Endothelial cell of umbilical vein (primary cell): Measurements from ENCODE around the gene EMP2. TPM values are rescaled to one million over a fixed set of nuclear protein-coding genes. Genes with fewer than 3 reads are reported as not detected.

ENCODE experiments used
- BruUV-seq: library from RNA; stranded (reverse); fragments of 400-500 nt; replicated peaks from 2 replicates; lab custom pipeline; 2021; lab: Mats Ljungman, UMichigan
- CTCF ChIA-PET: fragments of 300-600, 350-600 bp; sonication (Branson Sonifier 250); formaldehyde crosslinking; loops from one replicate; lab custom pipeline; 2021; ENCODE audit warnings: antibody characterized with exemption, inconsistent platforms; lab: Charles Lee
- POLR2A ChIA-PET: fragments of 300-600, 350-600 bp; sonication (Branson Sonifier 250); formaldehyde crosslinking; loops from one replicate; lab custom pipeline; 2021; ENCODE audit warnings: antibody characterized with exemption, inconsistent platforms; lab: Charles Lee
- DNase-seq: peaks from one replicate; pipeline ENCODE4 v3.0.0-alpha.2; 2011; ENCODE audit warnings: low read depth, low spot score
- FAIRE-seq: peaks from 2 replicates; lab custom pipeline; 2011; peaks lifted over from hg19 to GRCh38; lab: Jason Lieb, UNC
- H2AFZ ChIP-seq: 2 replicates; pipeline ENCODE4 v1.6.0; 2012; ENCODE audit warnings: low read depth, low read length, control low read depth, inconsistent platforms
- H3K27ac ChIP-seq: 2 replicates; pipeline ENCODE4 v1.5.1; 2011; ENCODE audit warnings: low read depth, mild to moderate bottlenecking, control low read depth, low read length, moderate library complexity; ENCODE audit not compliant: insufficient read depth
- H3K27me3 ChIP-seq, 2 experiments: 2 replicates each; pipeline versions ENCODE4 v1.6.0 to v1.6.1; 2011; ENCODE audit warnings: low read length in 2 of 2, mixed read lengths in 1 of 2; ENCODE audit not compliant: control insufficient read depth in 2 of 2, insufficient read depth in 2 of 2
- H3K36me3 ChIP-seq, 2 experiments: 2 replicates in 1 of 2; 3 replicates in 1 of 2; pipeline ENCODE4 v1.5.1; 2011; ENCODE audit warnings: low read length in 2 of 2, mild to moderate bottlenecking in 1 of 2, moderate library complexity in 1 of 2; ENCODE audit not compliant: control insufficient read depth in 2 of 2, insufficient read depth in 2 of 2; ENCODE audit errors: extremely low read depth in 1 of 2
- H3K4me1 ChIP-seq: 3 replicates; pipeline ENCODE4 v1.5.1; 2011; ENCODE audit warnings: mild to moderate bottlenecking, low read length; ENCODE audit not compliant: control insufficient read depth, insufficient read depth; ENCODE audit errors: extremely low read depth
- H3K4me2 ChIP-seq: 2 replicates; pipeline ENCODE4 v1.6.1; 2011; ENCODE audit warnings: low read length, control low read depth, mixed read lengths; ENCODE audit not compliant: insufficient read depth
- H3K4me3 ChIP-seq, 3 experiments: fragments of 200-600 bp in 1 of 3; sonication (generic), shearing (Covaris generic) in 1 of 3; replicated peaks in 1 of 3; 2 replicates each; pipeline ENCODE4 v1.5.1; 2011 to 2016; ENCODE audit warnings: control low read depth in 3 of 3, low read length in 3 of 3, mild to moderate bottlenecking in 2 of 3, inconsistent platforms in 1 of 3, low read depth in 1 of 3, moderate library complexity in 1 of 3; ENCODE audit not compliant: insufficient read depth in 1 of 3
- H3K79me2 ChIP-seq: 2 replicates; pipeline ENCODE4 v1.6.0; 2012; ENCODE audit warnings: low read length, inconsistent platforms; ENCODE audit not compliant: control insufficient read depth, insufficient read depth
- H3K9ac ChIP-seq: replicated peaks from 2 replicates; pipeline ENCODE3; 2011; ENCODE audit warnings: low read length, control low read depth; ENCODE audit not compliant: insufficient read depth; ENCODE audit errors: extremely low read depth
- H3K9me1 ChIP-seq: replicated peaks from 3 replicates; pipeline ENCODE4 v1.6.0; 2011; ENCODE audit warnings: mild to moderate bottlenecking, low read length; ENCODE audit not compliant: control insufficient read depth, insufficient read depth; ENCODE audit errors: extremely low read depth
- H3K9me3 ChIP-seq: replicated peaks from 2 replicates; pipeline ENCODE4 v1.5.1; 2012; ENCODE audit warnings: low read length, inconsistent platforms; ENCODE audit not compliant: control insufficient read depth, insufficient read depth
- H4K20me1 ChIP-seq: replicated peaks from 2 replicates; pipeline ENCODE3; 2011; ENCODE audit warnings: mild to moderate bottlenecking, low read length; ENCODE audit not compliant: control insufficient read depth, insufficient read depth; ENCODE audit errors: extremely low read depth
- EZH2 ChIP-seq: IDR thresholded peaks from 2 replicates; pipeline ENCODE4 v1.6.1; 2012; ENCODE audit warnings: borderline replicate concordance, low read depth, mild to moderate bottlenecking, moderate library complexity, low read length, inconsistent platforms; ENCODE audit not compliant: severe bottlenecking
- FOS ChIP-seq: IDR thresholded peaks from 2 replicates; pipeline ENCODE4 v1.6.1; 2011; ENCODE audit warnings: mild to moderate bottlenecking, low read length, moderate library complexity, borderline replicate concordance; ENCODE audit not compliant: insufficient read depth
- JUN ChIP-seq: IDR thresholded peaks from 2 replicates; pipeline ENCODE4 v1.6.1; 2011; ENCODE audit warnings: borderline replicate concordance, low read depth; ENCODE audit not compliant: insufficient read length, insufficient read depth
- MYC ChIP-seq: IDR thresholded peaks from one replicate; pipeline ENCODE4 v1.6.1; 2011; ENCODE audit warnings: mild to moderate bottlenecking, low read depth, low read length
- POLR2AphosphoS5 ChIP-seq: IDR thresholded peaks from 2 replicates; pipeline ENCODE4 v1.6.1; 2012; ENCODE audit warnings: low read depth, mild to moderate bottlenecking, control low read depth, low read length, moderate library complexity; ENCODE audit not compliant: insufficient read depth
- dilution Hi-C: fragments of 300-500 bp; cut with MboI; formaldehyde crosslinking; loops from one replicate; pipeline ENCODE4 v1.15.0; 2019; ENCODE audit warnings: low sequenced_read_pairs; ENCODE audit not compliant: extremely low pct_ligation_motif_present
- intact Hi-C: fragments of 100-400 bp; cut with micrococcal nuclease; formaldehyde crosslinking; loops from one replicate; pipeline ENCODE4 v1.10.0; 2022
- polyA plus RNA-seq, 4 experiments: library from polyadenylated mRNA; depleted of rRNA in 3 of 4; stranded (reverse) in 3 of 4; unstranded in 1 of 4; fragments of >200 nt; gene quantifications; 2 replicates each; pipeline versions ENCODE4 v1.2.1 to v1.2.3, GENCODE V29; 2011 to 2012; ENCODE audit warnings: missing spikeins in 1 of 4
- total RNA-seq: library from RNA; stranded (reverse); gene quantifications from 2 replicates; pipeline ENCODE4 v1.2.3, GENCODE V29; 2021
- TF ChIP-seq, protein P1 (sequence below), 2 donors: IDR thresholded peaks; 1 replicate in 1 of 2; 2 replicates in 1 of 2; pipeline ENCODE4 v1.5.1; 2011; ENCODE audit warnings: low read length in 2 of 2, mild to moderate bottlenecking in 2 of 2, moderate library complexity in 2 of 2, control low read depth in 1 of 2, inconsistent platforms in 1 of 2, low read depth in 1 of 2; ENCODE audit not compliant: insufficient read depth in 1 of 2; ENCODE audit errors: extremely low read depth in 1 of 2

The EMP2 gene
- total and polyA plus RNA-seq, 2 donors (not counting 3 experiments of a cell fraction or from before 2014, with no cell fraction given) = 19.0 to 25.5 TPM

- Histone ChIP-seq H3K9me3 (no peaks in the 10 kb centered on the region), H3K9me1 (no peaks in the 10 kb centered on the region), H3K9ac (no peak overlapping the region), H3K4me2 (no peak overlapping the region), H3K36me3 (peaks cover 0 to 4% of the 10 kb centered on the region in 2 experiments), H3K4me1 (no peaks in the 10 kb centered on the region), H3K79me2 (no peaks in the 10 kb centered on the region), H3K4me3 (no peak overlapping the region), H3K27me3 (no peaks in the 10 kb centered on the region), H2AFZ (no peak overlapping the region), H3K27ac (no peak overlapping the region), H4K20me1 (no peaks in the 10 kb centered on the region)
- ChIA-PET CTCF (interaction anchor here (1.1 kb wide), 1 partner anchor 28 kb away, joined by 3 read pairs; no protein-coding TSS in a partner anchor), POLR2A (no interaction called here)
- no peak for DNase-seq
- dilution Hi-C loops = no loop called here
- intact Hi-C loops = no loop called here
- FAIRE-seq = no peak
- BruUV-seq = no TSS peak
- no peak for TF ChIP-seq JUN
- no peak for TF ChIP-seq EZH2
- TF ChIP-seq FOS = no peak
- no peak for TF ChIP-seq POLR2AphosphoS5
- no peak for TF ChIP-seq MYC
- TF ChIP-seq, protein P1, sequence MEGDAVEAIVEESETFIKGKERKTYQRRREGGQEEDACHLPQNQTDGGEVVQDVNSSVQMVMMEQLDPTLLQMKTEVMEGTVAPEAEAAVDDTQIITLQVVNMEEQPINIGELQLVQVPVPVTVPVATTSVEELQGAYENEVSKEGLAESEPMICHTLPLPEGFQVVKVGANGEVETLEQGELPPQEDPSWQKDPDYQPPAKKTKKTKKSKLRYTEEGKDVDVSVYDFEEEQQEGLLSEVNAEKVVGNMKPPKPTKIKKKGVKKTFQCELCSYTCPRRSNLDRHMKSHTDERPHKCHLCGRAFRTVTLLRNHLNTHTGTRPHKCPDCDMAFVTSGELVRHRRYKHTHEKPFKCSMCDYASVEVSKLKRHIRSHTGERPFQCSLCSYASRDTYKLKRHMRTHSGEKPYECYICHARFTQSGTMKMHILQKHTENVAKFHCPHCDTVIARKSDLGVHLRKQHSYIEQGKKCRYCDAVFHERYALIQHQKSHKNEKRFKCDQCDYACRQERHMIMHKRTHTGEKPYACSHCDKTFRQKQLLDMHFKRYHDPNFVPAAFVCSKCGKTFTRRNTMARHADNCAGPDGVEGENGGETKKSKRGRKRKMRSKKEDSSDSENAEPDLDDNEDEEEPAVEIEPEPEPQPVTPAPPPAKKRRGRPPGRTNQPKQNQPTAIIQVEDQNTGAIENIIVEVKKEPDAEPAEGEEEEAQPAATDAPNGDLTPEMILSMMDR (IDR thresholded peaks at IDR 0.05; ENCODE audit: extremely low read depth in 1 of 2, insufficient read depth in 1 of 2, low read depth in 1 of 2, low read length in 2 of 2) = no peak
Observed at GRCh38 chr16:10543231-10543977, 37.0 kb downstream of the EMP2 start.
